BLaER1 treated with 17β-estradiol and CSF1 and Interleukin-3, amounts not matched to agents 10 nM and 100 nM (cell line): ENCODE data around the gene ANP32B.

Experiments
- H3K27ac ChIP-seq, 11 experiments: shearing (Covaris generic); formaldehyde crosslinking; 2 replicates each; pipeline ENCODE4 v1.8.1; 2022
- H3K27me3 ChIP-seq, 11 experiments: shearing (Covaris generic); formaldehyde crosslinking; 2 replicates each; pipeline ENCODE4 v1.8.1; 2022
- H3K36me3 ChIP-seq, 11 experiments: shearing (Covaris generic); formaldehyde crosslinking; 2 replicates each; pipeline ENCODE4 v1.8.1; 2022
- H3K4me1 ChIP-seq, 10 experiments: shearing (Covaris generic); formaldehyde crosslinking; 2 replicates each; pipeline ENCODE4 v1.8.1; 2022
- H3K4me2 ChIP-seq, 11 experiments: shearing (Covaris generic); formaldehyde crosslinking; 2 replicates each; pipeline ENCODE4 v1.8.1; 2022
- H3K4me3 ChIP-seq, 10 experiments: shearing (Covaris generic); formaldehyde crosslinking; 2 replicates each; pipeline ENCODE4 v1.8.1; 2022
- H3K9ac ChIP-seq, 11 experiments: shearing (Covaris generic); formaldehyde crosslinking; 2 replicates each; pipeline ENCODE4 v1.8.1; 2022
- H3K9me3 ChIP-seq, 11 experiments: shearing (Covaris generic); formaldehyde crosslinking; replicated peaks in 1 of 11; 2 replicates each; pipeline ENCODE4 v1.8.1; 2022
- H4K20me1 ChIP-seq, 11 experiments: shearing (Covaris generic); formaldehyde crosslinking; 2 replicates each; pipeline ENCODE4 v1.8.1; 2022
- Cebpa-rat ChIP-seq, 11 experiments: shearing (Covaris generic); IDR thresholded peaks; 2 replicates each; pipeline ENCODE4 v1.8.1; 2022

The ANP32B gene

DNA sequence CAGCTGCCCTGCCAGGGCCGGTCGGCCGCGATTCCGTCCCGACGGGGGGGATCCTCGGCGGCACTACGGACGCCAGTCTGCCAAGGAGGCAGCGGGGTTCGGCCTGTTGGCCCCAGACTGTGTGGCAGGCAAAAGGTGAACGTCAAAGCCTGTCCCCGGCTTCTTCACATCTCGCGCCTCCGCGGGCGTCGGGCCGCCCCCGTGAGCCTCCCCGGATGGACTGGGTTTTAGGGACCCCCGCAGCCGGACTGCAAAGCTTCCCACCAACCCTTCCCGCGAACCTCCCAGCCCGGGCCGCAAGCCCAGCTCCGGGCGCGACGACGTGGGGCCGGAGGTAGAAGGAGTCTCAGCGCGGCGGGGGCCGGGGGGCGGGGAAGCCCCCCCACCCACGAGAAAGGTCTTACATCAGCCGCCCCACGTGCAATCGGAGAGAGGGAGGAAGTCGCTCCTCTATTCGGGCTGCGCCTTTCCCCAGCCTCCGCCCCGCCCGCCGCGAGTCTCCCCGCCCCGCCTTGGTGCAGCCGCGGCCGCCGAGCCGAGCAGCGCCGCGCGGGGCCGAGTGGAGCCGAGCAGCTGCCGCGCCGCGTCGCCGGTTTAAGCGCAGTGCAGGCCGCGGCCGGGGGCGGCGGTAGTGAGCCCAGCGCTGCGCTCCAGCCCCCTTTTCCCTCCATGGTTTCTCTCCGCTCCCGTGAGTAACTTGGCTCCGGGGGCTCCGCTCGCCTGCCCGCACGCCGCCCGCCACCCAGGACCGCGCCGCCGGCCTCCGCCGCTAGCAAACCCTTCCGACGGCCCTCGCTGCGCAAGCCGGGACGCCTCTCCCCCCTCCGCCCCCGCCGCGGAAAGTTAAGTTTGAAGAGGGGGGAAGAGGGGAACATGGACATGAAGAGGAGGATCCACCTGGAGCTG is at the start of gene ANP32B:
ANP32B (plus strand) TSS at position 659 of the 906 bp plus-strand sequence; CDS start at position 874, 215 bp downstream.
- peak within 1 kb of the TSS; percentile 98 to 100 (median 100) for H3K9ac ChIP-seq
- H3K27me3 ChIP-seq = no peaks in the 10 kb centered on the region
- H3K4me2 ChIP-seq = peak within 1 kb of the TSS; percentile 85 to 98 (median 95)
- peaks cover 10 to 23% (median 19%) of the 10 kb centered on the region in 11 experiments; a peak in 20 of 22 replicates for H4K20me1 ChIP-seq
- no peak for TF ChIP-seq Cebpa-rat (IDR thresholded peaks at IDR 0.05)
- H3K9me3 ChIP-seq = peaks cover 0 to 3% (median 0%) of the 10 kb centered on the region in 11 experiments; a peak in 1 of 22 replicates
- peaks cover 0 to 25% (median 8%) of the 10 kb centered on the region in 11 experiments; a peak in 7 of 22 replicates for H3K36me3 ChIP-seq
- peak within 1 kb of the TSS; percentile 95 to 100 (median 100) for H3K27ac ChIP-seq
- H3K4me1 ChIP-seq = peaks cover 27 to 52% (median 47%) of the 10 kb centered on the region in 10 experiments
- peak within 1 kb of the TSS; percentile 88 to 95 (median 93) for H3K4me3 ChIP-seq

GRCh38 chr9:97934321-97935115 is 48.6 kb upstream of the ANP32B start:
- no peak overlapping the region for H3K4me3 ChIP-seq
- H3K27ac ChIP-seq = no peak overlapping the region
- peaks cover 8 to 25% (median 18%) of the 10 kb centered on the region in 10 experiments; a peak in 17 of 20 replicates for H3K4me1 ChIP-seq
- H3K4me2 ChIP-seq = no peak overlapping the region
- H3K9me3 ChIP-seq = no peaks in the 10 kb centered on the region
- no peak overlapping the region for H3K9ac ChIP-seq
- H3K36me3 ChIP-seq = no peaks in the 10 kb centered on the region
- no peak for TF ChIP-seq Cebpa-rat (IDR thresholded peaks at IDR 0.05)
- H3K27me3 ChIP-seq = no peaks in the 10 kb centered on the region
- H4K20me1 ChIP-seq = no peaks in the 10 kb centered on the region

- no peak overlapping the region for H3K4me2 ChIP-seq
- no peaks in the 10 kb centered on the region for H3K27me3 ChIP-seq
- TF ChIP-seq Cebpa-rat (IDR thresholded peaks at IDR 0.05) = no peak
- H4K20me1 ChIP-seq = no peaks in the 10 kb centered on the region
- H3K4me3 ChIP-seq = no peak overlapping the region
- no peaks in the 10 kb centered on the region for H3K36me3 ChIP-seq
- H3K27ac ChIP-seq = no peak overlapping the region
- no peaks in the 10 kb centered on the region for H3K9me3 ChIP-seq
- no peak overlapping the region for H3K9ac ChIP-seq
- peaks cover 8 to 25% (median 18%) of the 10 kb centered on the region in 10 experiments; a peak in 17 of 20 replicates for H3K4me1 ChIP-seq
These were observed 47.9 kb upstream of the ANP32B start for GRCh38 chr9:97935276-97935675.

GRCh38 chr9:97936998-97937397 is 46.1 kb upstream of the ANP32B start:
- no peaks in the 10 kb centered on the region for H3K36me3 ChIP-seq

DNA sequence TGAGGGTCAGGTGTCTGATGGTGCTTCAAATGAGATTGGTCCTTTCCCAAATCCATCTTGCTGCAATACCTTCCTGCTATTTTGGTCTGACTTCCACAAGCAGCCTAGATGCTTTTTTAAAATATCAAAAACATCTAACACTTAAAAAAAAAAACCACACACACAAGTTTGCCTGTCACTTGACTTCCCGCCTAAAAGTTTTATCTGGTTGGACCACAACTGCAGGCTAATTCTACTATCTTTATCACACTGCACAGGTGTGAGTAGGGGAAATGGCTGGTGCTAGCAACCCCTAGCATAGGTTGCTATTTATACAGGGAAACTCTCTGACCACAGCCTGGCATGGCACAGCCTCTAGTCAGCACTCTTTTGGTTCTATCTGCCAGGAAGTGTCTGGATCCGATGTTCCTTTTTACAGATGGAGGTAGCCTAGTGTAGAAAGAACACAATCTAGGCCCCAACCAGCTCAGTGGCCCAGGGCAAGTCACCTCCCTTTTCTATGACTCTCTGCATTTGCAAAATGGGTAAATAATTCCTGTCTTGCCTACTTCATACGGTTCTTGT is 45.0 kb upstream of the ANP32B start, which contains the start of gene HEMGN:
HEMGN (minus strand) TSS at position 92 of the 564 bp plus-strand sequence; CDS start at position 56, 36 bp downstream.
- no peak within 1 kb of the TSS for H3K9ac ChIP-seq
- no peaks in the 10 kb centered on the region for H3K27me3 ChIP-seq

More at GRCh38 chr9:97936998-97937397, 46.1 kb upstream of the ANP32B start:
- H3K9me3 ChIP-seq = no peaks in the 10 kb centered on the region
- no peak overlapping the region for H3K4me3 ChIP-seq
- no peaks in the 10 kb centered on the region for H4K20me1 ChIP-seq
- H3K9ac ChIP-seq = no peak overlapping the region
- no peak overlapping the region for H3K4me2 ChIP-seq
- H3K4me1 ChIP-seq = peaks cover 6 to 12% (median 9%) of the 10 kb centered on the region in 10 experiments; a peak in 16 of 20 replicates
- no peak overlapping the region for H3K27ac ChIP-seq
- TF ChIP-seq Cebpa-rat (IDR thresholded peaks at IDR 0.05) = no peak
- H3K27me3 ChIP-seq = no peaks in the 10 kb centered on the region

GRCh38 chr9:97940233-97940632 is 42.9 kb upstream of the ANP32B start:
- no peak overlapping the region for H3K9ac ChIP-seq
- no peaks in the 10 kb centered on the region for H3K36me3 ChIP-seq
- H3K4me2 ChIP-seq = no peak overlapping the region
- peaks cover 6 to 12% (median 9%) of the 10 kb centered on the region in 10 experiments; a peak in 16 of 20 replicates for H3K4me1 ChIP-seq
- H3K9me3 ChIP-seq = no peaks in the 10 kb centered on the region
- H3K4me3 ChIP-seq = no peak overlapping the region
- H3K27ac ChIP-seq = no peak overlapping the region
- TF ChIP-seq Cebpa-rat (IDR thresholded peaks at IDR 0.05) = no peak
- H3K27me3 ChIP-seq = no peaks in the 10 kb centered on the region
- H4K20me1 ChIP-seq = no peaks in the 10 kb centered on the region

More for the DNA sequence above, 45.0 kb upstream of the ANP32B start, which contains the start of gene HEMGN:
- H3K9me3 ChIP-seq = no peaks in the 10 kb centered on the region
- H3K36me3 ChIP-seq = no peaks in the 10 kb centered on the region
- TF ChIP-seq Cebpa-rat (IDR thresholded peaks at IDR 0.05) = no peak
- no peak within 1 kb of the TSS for H3K4me3 ChIP-seq
- H3K4me2 ChIP-seq = peak within 1 kb of the TSS; percentile 28 to 62 (median 44)
- peaks cover 6 to 12% (median 9%) of the 10 kb centered on the region in 10 experiments; a peak in 16 of 20 replicates for H3K4me1 ChIP-seq
- H3K27ac ChIP-seq = no peak within 1 kb of the TSS
- no peaks in the 10 kb centered on the region for H4K20me1 ChIP-seq

DNA sequence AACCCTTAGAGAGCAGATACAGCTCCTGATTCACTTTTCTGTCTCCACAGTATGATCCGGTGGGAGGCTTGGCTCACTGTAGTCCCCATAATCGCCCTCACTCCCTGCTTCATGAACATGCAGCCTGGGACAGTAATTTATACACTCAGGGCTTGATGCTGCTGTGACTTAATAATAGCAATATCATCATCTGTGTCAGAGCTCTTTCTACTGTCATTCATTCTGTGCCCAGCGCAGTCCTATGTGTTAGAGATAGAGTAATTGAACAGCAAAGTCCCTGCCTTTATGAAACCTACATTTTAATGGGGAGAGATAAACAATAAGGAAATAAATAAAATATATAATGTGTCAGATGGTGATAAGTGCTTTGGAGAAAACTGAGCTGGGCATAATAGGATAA is 42.4 kb upstream of the ANP32B start:
- Histone ChIP-seq H3K27me3 (no peaks in the 10 kb centered on the region), H3K4me2 (no peak overlapping the region)

DNA sequence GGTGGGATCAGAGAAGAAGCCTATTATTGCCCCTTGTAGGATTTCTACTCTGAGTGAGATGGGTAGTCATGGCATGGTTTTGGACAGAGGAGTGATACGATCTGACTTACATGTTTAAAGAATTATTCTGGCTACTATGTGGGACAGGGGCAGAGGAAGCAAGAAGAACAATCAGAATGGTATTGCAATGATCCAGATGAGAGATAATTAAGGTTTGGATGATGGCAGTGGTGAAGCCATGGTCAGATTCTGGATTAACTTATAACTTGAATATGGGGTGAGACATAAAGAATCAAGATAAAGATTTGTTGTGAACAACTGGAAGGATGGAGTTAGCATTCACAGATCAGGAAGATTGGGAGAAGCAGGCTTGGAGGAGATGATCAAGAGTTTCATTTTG is 41.8 kb upstream of the ANP32B start:
- H3K27me3 ChIP-seq = no peaks in the 10 kb centered on the region
- no peak for TF ChIP-seq Cebpa-rat (IDR thresholded peaks at IDR 0.05)

More for the DNA sequence above, 42.4 kb upstream of the ANP32B start:
- Histone ChIP-seq H3K4me3 (no peak overlapping the region), H4K20me1 (no peaks in the 10 kb centered on the region), H3K9me3 (no peaks in the 10 kb centered on the region), H3K4me1 (peaks cover 6 to 12% (median 9%) of the 10 kb centered on the region in 10 experiments; a peak in 16 of 20 replicates), H3K27ac (no peak overlapping the region), H3K36me3 (no peaks in the 10 kb centered on the region), H3K9ac (no peak overlapping the region)
- no peak for TF ChIP-seq Cebpa-rat (IDR thresholded peaks at IDR 0.05)

More for the DNA sequence above, 41.8 kb upstream of the ANP32B start:
- H3K36me3 ChIP-seq = no peaks in the 10 kb centered on the region
- H3K4me2 ChIP-seq = no peak overlapping the region
- H3K9ac ChIP-seq = no peak overlapping the region
- no peak overlapping the region for H3K27ac ChIP-seq
- H4K20me1 ChIP-seq = no peaks in the 10 kb centered on the region
- peaks cover 6 to 12% (median 9%) of the 10 kb centered on the region in 10 experiments; a peak in 16 of 20 replicates for H3K4me1 ChIP-seq
- H3K9me3 ChIP-seq = no peaks in the 10 kb centered on the region
- no peak overlapping the region for H3K4me3 ChIP-seq
